Upper lobe of right lung (tissue), 1 donor: ENCODE data around the gene WDR70. TPM values are rescaled to one million over a fixed set of nuclear protein-coding genes. Genes with fewer than 3 reads are reported as not detected.

Source experiments
- ATAC-seq: fragments of 200-7000 bp; cut with Tn5 transposase; one replicate; pipeline ENCODE4 v1.9.1; 2020; ENCODE audit warnings: mild to moderate bottlenecking, moderate library complexity
- DNase-seq: peaks from one replicate; pipeline ENCODE4 v3.0.0-alpha.2; 2020
- H3K27ac ChIP-seq: fragments of 200-600 bp; one replicate; pipeline ENCODE4 v1.8.0; 2022
- H3K27me3 ChIP-seq: fragments of 200-600 bp; one replicate; pipeline ENCODE4 v1.8.0; 2022; ENCODE audit warnings: mild to moderate bottlenecking
- H3K36me3 ChIP-seq: fragments of 200-600 bp; one replicate; pipeline ENCODE4 v1.8.0; 2022
- H3K4me1 ChIP-seq: fragments of 200-600 bp; one replicate; pipeline ENCODE4 v1.8.0; 2022
- H3K4me3 ChIP-seq: fragments of 200-600 bp; one replicate; pipeline ENCODE4 v1.8.0; 2022; ENCODE audit warnings: mild to moderate bottlenecking
- H3K9me3 ChIP-seq: fragments of 200-600 bp; one replicate; pipeline ENCODE4 v1.8.0; 2022
- intact Hi-C: fragments of 100-400 bp; cut with DNase I; formaldehyde crosslinking; loops from one replicate; pipeline ENCODE4 v1.11.0; 2022
- total RNA-seq: library from RNA; stranded (reverse); fragmentation: NEBNext Ultra II Directional; extraction: Animal tissue kit (Norgen Biotek cat#: 25700); gene quantifications from one replicate; pipeline ENCODE4 v1.2.1, GENCODE V29; 2021
- TF ChIP-seq, protein P1 (sequence below): fragments of 200-600 bp; IDR thresholded peaks from one replicate; pipeline ENCODE4 v1.8.0; 2022; ENCODE audit warnings: antibody characterized with exemption
- donor health status: DM: no; HTN: yes; CAD: no; lungs with severe emphysema.

Gene WDR70
- total RNA-seq, 1 donor from 2014 or later: 24.7 TPM

DNA sequence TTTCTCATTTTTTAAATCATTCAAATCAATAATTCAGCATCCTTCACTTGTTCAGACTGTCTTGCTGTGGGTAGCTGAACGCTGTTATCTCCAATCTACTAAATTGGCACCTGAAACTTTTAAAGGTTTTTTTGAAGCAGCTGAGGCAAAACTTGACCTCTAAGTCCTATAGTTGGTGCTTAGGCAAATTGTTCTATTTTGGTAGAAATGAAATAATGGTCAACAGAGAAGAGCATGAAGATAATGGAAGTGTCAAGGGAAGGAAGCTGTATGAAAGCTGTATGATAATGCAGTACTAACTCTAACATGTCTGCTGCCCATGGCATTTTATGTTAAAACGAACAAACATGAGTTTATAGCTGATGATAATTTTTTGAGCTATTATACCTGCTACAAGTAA lies 322.8 kb downstream of the WDR70 start:
- TF ChIP-seq, protein P1, sequence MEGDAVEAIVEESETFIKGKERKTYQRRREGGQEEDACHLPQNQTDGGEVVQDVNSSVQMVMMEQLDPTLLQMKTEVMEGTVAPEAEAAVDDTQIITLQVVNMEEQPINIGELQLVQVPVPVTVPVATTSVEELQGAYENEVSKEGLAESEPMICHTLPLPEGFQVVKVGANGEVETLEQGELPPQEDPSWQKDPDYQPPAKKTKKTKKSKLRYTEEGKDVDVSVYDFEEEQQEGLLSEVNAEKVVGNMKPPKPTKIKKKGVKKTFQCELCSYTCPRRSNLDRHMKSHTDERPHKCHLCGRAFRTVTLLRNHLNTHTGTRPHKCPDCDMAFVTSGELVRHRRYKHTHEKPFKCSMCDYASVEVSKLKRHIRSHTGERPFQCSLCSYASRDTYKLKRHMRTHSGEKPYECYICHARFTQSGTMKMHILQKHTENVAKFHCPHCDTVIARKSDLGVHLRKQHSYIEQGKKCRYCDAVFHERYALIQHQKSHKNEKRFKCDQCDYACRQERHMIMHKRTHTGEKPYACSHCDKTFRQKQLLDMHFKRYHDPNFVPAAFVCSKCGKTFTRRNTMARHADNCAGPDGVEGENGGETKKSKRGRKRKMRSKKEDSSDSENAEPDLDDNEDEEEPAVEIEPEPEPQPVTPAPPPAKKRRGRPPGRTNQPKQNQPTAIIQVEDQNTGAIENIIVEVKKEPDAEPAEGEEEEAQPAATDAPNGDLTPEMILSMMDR: no peak

DNA sequence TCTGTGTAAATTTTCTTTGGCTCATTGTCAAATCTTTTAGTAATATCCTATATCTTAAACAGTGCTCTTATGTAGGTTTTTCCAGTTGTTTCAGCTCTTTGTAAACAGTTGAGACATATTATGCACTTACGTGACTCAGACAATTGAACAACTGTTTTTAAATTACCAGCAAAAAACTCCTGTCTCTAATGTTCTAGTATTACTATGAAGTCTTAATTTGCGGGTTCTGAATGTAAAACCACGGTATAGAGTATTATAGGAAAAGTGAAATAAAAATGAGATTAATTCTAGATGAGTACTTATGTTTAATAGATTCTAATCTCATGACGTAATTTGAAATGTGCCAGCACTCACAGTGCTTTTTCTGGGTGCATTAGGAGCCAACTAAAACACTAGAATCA lies 324.7 kb downstream of the WDR70 start:
- Histone ChIP-seq H3K4me1 (no peaks in the 10 kb centered on the region), H3K4me3 (no peak overlapping the region), H3K36me3 (peaks cover 8% of the 10 kb centered on the region), H3K9me3 (no peaks in the 10 kb centered on the region), H3K27ac (no peak overlapping the region), H3K27me3 (no peaks in the 10 kb centered on the region)
- DNase-seq: no peak
- intact Hi-C loops: no loop called here
- ATAC-seq: no peak
- TF ChIP-seq, protein P1: no peak

More for the DNA sequence above, 322.8 kb downstream of the WDR70 start:
- no peak for ATAC-seq
- Histone ChIP-seq H3K4me3 (no peak overlapping the region), H3K4me1 (no peaks in the 10 kb centered on the region), H3K27ac (no peak overlapping the region), H3K9me3 (no peaks in the 10 kb centered on the region), H3K36me3 (peaks cover 18% of the 10 kb centered on the region), H3K27me3 (no peaks in the 10 kb centered on the region)
- intact Hi-C loops: no loop called here
- no peak for DNase-seq

- TF ChIP-seq, protein P1: no peak
- Histone ChIP-seq H3K4me1 (no peaks in the 10 kb centered on the region), H3K36me3 (peaks cover 6% of the 10 kb centered on the region), H3K27me3 (no peaks in the 10 kb centered on the region), H3K27ac (no peak overlapping the region), H3K9me3 (no peaks in the 10 kb centered on the region), H3K4me3 (no peak overlapping the region)
- intact Hi-C loops: no loop called here
- DNase-seq: no peak
- ATAC-seq: no peak
These were observed 325.3 kb downstream of the WDR70 start for GRCh38 chr5:37704406-37704805.

GRCh38 chr5:37709020-37709419 lies 329.9 kb downstream of the WDR70 start:
- no peak overlapping the region for H3K4me3 ChIP-seq
- TF ChIP-seq, protein P1: no peak
- H3K4me1 ChIP-seq: no peaks in the 10 kb centered on the region
- no peaks in the 10 kb centered on the region for H3K9me3 ChIP-seq
- intact Hi-C loops: no loop called here
- H3K27ac ChIP-seq: no peak overlapping the region
- ATAC-seq: no peak
- no peaks in the 10 kb centered on the region for H3K27me3 ChIP-seq
- no peak for DNase-seq
- H3K36me3 ChIP-seq: peaks cover 6% of the 10 kb centered on the region

- no peaks in the 10 kb centered on the region for H3K4me1 ChIP-seq
- no peaks in the 10 kb centered on the region for H3K9me3 ChIP-seq
- H3K27ac ChIP-seq: no peak overlapping the region
- intact Hi-C loops: no loop called here
- no peaks in the 10 kb centered on the region for H3K27me3 ChIP-seq
- ATAC-seq (no peak), DNase-seq (no peak)
- TF ChIP-seq, protein P1: no peak
- no peak overlapping the region for H3K4me3 ChIP-seq
- no peaks in the 10 kb centered on the region for H3K36me3 ChIP-seq
These were observed 331.8 kb downstream of the WDR70 start for GRCh38 chr5:37710965-37711364.

GRCh38 chr5:37712750-37713149 lies 333.6 kb downstream of the WDR70 start:
- H3K9me3 ChIP-seq: no peaks in the 10 kb centered on the region
- H3K4me3 ChIP-seq: no peak overlapping the region
- intact Hi-C loops: no loop called here
- no peak overlapping the region for H3K27ac ChIP-seq
- no peaks in the 10 kb centered on the region for H3K27me3 ChIP-seq
- no peaks in the 10 kb centered on the region for H3K36me3 ChIP-seq
- peaks cover 5% of the 10 kb centered on the region for H3K4me1 ChIP-seq
- ATAC-seq (no peak), DNase-seq (no peak)
- TF ChIP-seq, protein P1: no peak
